ENCODE data around the gene NRXN3.

Gene NRXN3

DNA sequence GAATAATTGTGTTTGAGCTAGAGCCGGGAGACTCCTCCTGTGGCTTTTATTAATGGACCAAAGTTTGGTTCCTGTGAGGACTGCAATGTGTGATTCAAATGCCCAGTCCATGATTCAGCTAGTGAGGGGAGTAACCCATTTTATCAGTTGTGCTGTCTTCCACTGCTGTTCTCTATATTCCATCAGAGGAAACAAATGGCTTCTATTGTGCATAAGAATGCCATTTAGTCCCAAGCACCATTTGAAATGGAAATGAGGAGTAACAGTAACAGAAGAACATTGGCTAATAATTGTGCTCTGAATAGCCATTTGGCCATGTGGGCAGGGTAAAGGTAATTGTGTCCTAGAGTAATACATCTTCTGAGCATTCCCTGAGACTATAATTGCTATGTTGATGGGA lies 1398.4 kb downstream of the NRXN3 start:
- peaks cover 19% of the 10 kb centered on the region for H3K4me1 Mint-ChIP-seq
- H3K36me3 Mint-ChIP-seq (ENCODE audit: low read depth), result no peaks in the 10 kb centered on the region
- TF ChIP-seq CTCF (IDR thresholded peaks at IDR 0.05), result no peak
- no peak overlapping the region for H3K4me3 Mint-ChIP-seq
- H3K27me3 Mint-ChIP-seq (ENCODE audit: low read depth, poor library complexity), result no peaks in the 10 kb centered on the region
- no peaks in the 10 kb centered on the region for H3K9me3 Mint-ChIP-seq
- H3K27ac Mint-ChIP-seq, result no peak overlapping the region
- no peak for DNase-seq

DNA sequence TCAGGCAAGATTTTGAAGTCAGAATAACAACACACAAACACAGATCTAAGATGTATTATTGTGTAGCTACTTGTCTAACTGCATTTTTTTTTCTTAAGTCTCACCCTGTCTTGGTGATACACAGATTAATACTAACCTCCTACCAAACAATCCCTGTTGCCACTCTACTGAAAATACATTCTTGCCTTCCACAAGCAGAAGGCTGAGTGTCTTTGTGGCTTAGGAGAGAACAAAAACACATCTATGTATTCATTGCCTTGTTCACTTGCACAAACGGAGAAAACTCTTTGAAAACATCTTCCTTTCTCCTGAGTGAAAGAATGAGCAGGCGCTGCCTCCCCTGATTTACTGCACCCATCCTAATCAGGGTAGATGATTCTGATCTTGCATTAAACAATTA lies 1398.9 kb downstream of the NRXN3 start:
- DNase-seq, result no peak
- no peaks in the 10 kb centered on the region for H3K27me3 Mint-ChIP-seq (ENCODE audit: low read depth, poor library complexity)
- peaks cover 19% of the 10 kb centered on the region for H3K4me1 Mint-ChIP-seq

GRCh38 chr14:79570648-79571047 lies 1400.5 kb downstream of the NRXN3 start:
- Mint-ChIP-seq H3K9me3 (no peaks in the 10 kb centered on the region), H3K27ac (no peak overlapping the region), H3K4me1 (peaks cover 30% of the 10 kb centered on the region), H3K4me3 (no peak overlapping the region), H3K36me3 (ENCODE audit: low read depth) (no peaks in the 10 kb centered on the region), H3K27me3 (ENCODE audit: low read depth, poor library complexity) (no peaks in the 10 kb centered on the region)
- no peak for DNase-seq
- no peak for TF ChIP-seq CTCF (IDR thresholded peaks at IDR 0.05)

More for the DNA sequence above, 1398.9 kb downstream of the NRXN3 start:
- H3K4me3 Mint-ChIP-seq, result no peak overlapping the region
- H3K9me3 Mint-ChIP-seq, result no peaks in the 10 kb centered on the region
- H3K27ac Mint-ChIP-seq, result no peak overlapping the region
- no peaks in the 10 kb centered on the region for H3K36me3 Mint-ChIP-seq (ENCODE audit: low read depth)
- TF ChIP-seq CTCF (IDR thresholded peaks at IDR 0.05), result no peak

DNA sequence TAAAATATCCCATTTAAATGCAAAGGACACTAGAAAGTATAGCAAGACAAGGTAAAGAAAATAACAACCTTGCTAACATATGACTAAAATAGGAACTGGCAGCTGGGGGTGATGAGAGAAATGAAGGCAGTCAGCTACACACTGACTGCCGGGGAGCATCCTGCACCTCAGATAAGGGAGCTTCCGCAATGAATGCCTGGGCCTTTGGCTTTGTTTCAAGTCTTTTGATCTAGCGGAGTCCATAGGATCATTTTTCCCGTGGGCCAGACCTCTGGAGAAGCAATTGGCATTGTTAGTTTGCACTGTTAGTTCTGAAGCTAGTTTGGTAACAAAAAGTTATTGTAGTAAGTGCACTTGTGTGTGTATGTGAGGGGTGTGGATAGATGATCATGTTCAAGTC lies 1401.2 kb downstream of the NRXN3 start:
- Mint-ChIP-seq H3K27me3 (ENCODE audit: low read depth, poor library complexity) (no peaks in the 10 kb centered on the region), H3K27ac (no peak overlapping the region), H3K4me1 (peaks cover 37% of the 10 kb centered on the region), H3K9me3 (no peaks in the 10 kb centered on the region), H3K4me3 (no peak overlapping the region), H3K36me3 (ENCODE audit: low read depth) (no peaks in the 10 kb centered on the region)
- no peak for DNase-seq
- no peak for TF ChIP-seq CTCF (IDR thresholded peaks at IDR 0.05)

GRCh38 chr14:79573486-79573885 lies 1403.3 kb downstream of the NRXN3 start:
- Mint-ChIP-seq H3K9me3 (no peaks in the 10 kb centered on the region), H3K4me1 (peaks cover 55% of the 10 kb centered on the region), H3K4me3 (no peak overlapping the region), H3K27ac (no peak overlapping the region), H3K27me3 (ENCODE audit: low read depth, poor library complexity) (no peaks in the 10 kb centered on the region), H3K36me3 (ENCODE audit: low read depth) (no peaks in the 10 kb centered on the region)
- no peak for TF ChIP-seq CTCF (IDR thresholded peaks at IDR 0.05)
- DNase-seq, result no peak

DNA sequence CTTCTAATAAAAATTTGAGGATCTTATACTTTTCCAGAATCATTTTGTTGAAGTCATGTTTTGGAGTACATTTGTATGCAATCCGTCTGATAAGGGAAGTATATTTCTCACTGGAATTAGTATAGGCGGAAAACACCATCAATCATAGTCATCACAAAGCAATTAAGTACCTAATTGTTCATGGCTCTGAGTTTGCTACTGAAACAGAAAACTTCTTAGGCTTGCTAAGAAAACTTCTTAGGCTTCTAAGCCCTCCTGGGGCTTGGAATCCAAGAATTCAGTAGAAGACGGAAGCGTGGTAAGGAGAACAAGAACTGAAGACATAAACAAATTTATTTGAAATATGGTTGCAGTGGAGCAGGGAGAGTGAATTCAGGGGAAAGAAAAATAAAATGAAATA lies 1404.9 kb downstream of the NRXN3 start:
- peak overlapping the region; percentile 14 for H3K27ac Mint-ChIP-seq
- no peak for DNase-seq
- H3K4me1 Mint-ChIP-seq, result peaks cover 61% of the 10 kb centered on the region
- no peaks in the 10 kb centered on the region for H3K27me3 Mint-ChIP-seq (ENCODE audit: low read depth, poor library complexity)
- no peak overlapping the region for H3K4me3 Mint-ChIP-seq
- no peaks in the 10 kb centered on the region for H3K9me3 Mint-ChIP-seq
- no peak for TF ChIP-seq CTCF (IDR thresholded peaks at IDR 0.05)
- no peaks in the 10 kb centered on the region for H3K36me3 Mint-ChIP-seq (ENCODE audit: low read depth)

Data from nephron progenitor cell (in vitro differentiated cells).